NCI-H2029 (cell line): ENCODE data around the gene SORL1.

Source experiments
- DNase-seq: peaks from one replicate; lab custom pipeline; 2025; lab: John Stamatoyannopoulos, UW

The SORL1 gene

GRCh38 chr11:121587182-121587581 lies 135.1 kb downstream of the SORL1 start:
- no peak for DNase-seq

GRCh38 chr11:121588747-121589146 lies 136.6 kb downstream of the SORL1 start:
- no peak for DNase-seq

- no peak for DNase-seq
These were observed 137.9 kb downstream of the SORL1 start for GRCh38 chr11:121589946-121590537.

- DNase-seq = no peak
These were observed 138.8 kb downstream of the SORL1 start for GRCh38 chr11:121590772-121591404.

GRCh38 chr11:121591405-121592033 lies 139.4 kb downstream of the SORL1 start:
- peak; percentile 59 for DNase-seq

GRCh38 chr11:121592708-121593107 lies 140.6 kb downstream of the SORL1 start:
- no peak for DNase-seq

- no peak for DNase-seq
These were observed 143.6 kb downstream of the SORL1 start for GRCh38 chr11:121595717-121596161.

GRCh38 chr11:121596195-121597155 lies 144.4 kb downstream of the SORL1 start:
- no peak for DNase-seq

GRCh38 chr11:121603316-121603715 lies 151.2 kb downstream of the SORL1 start:
- DNase-seq = no peak

GRCh38 chr11:121604152-121604551 lies 152.0 kb downstream of the SORL1 start:
- DNase-seq = no peak

GRCh38 chr11:121606354-121606753 lies 154.2 kb downstream of the SORL1 start:
- no peak for DNase-seq

GRCh38 chr11:121607341-121607740 lies 155.2 kb downstream of the SORL1 start:
- DNase-seq = no peak

GRCh38 chr11:121608545-121609098 lies 156.5 kb downstream of the SORL1 start:
- no peak for DNase-seq

GRCh38 chr11:121610706-121611105 lies 158.6 kb downstream of the SORL1 start:
- DNase-seq = no peak

- no peak for DNase-seq
These were observed 159.1 kb downstream of the SORL1 start for GRCh38 chr11:121611242-121611641.

- DNase-seq = peak; percentile 50
These were observed 161.6 kb downstream of the SORL1 start for GRCh38 chr11:121613724-121614123.

GRCh38 chr11:121614636-121615240 lies 162.6 kb downstream of the SORL1 start:
- DNase-seq = no peak

GRCh38 chr11:121615501-121615900 lies 163.4 kb downstream of the SORL1 start:
- no peak for DNase-seq

GRCh38 chr11:121618516-121618915 lies 166.4 kb downstream of the SORL1 start:
- no peak for DNase-seq

GRCh38 chr11:121625777-121626506 lies 173.8 kb downstream of the SORL1 start:
- no peak for DNase-seq

GRCh38 chr11:121626507-121626875 lies 174.4 kb downstream of the SORL1 start:
- no peak for DNase-seq
